Ishikawa (cell line): Measurements from ENCODE around the gene ECM2.

Source experiments
- CEBPB ChIP-seq: IDR thresholded peaks from 2 replicates; pipeline ENCODE4 v1.6.1; 2012
- EP300 ChIP-seq: IDR thresholded peaks from 2 replicates; pipeline ENCODE4 v1.6.1; 2012; ENCODE audit warnings: borderline replicate concordance
- MAX ChIP-seq: IDR thresholded peaks from 2 replicates; pipeline ENCODE4 v1.6.1; 2012
- NFIC ChIP-seq: IDR thresholded peaks from 2 replicates; pipeline ENCODE4 v1.6.1; 2012
- REST ChIP-seq: IDR thresholded peaks from 2 replicates; pipeline ENCODE4 v1.6.1; 2012; ENCODE audit warnings: low read depth, mild to moderate bottlenecking
- YY1 ChIP-seq: IDR thresholded peaks from 2 replicates; pipeline ENCODE4 v1.6.1; 2012; ENCODE audit warnings: low read depth
- ZBTB7A ChIP-seq: IDR thresholded peaks from 2 replicates; pipeline ENCODE4 v1.6.1; 2012; ENCODE audit warnings: low read depth

GRCh38 chr9:92518199-92518598 lies 17.6 kb downstream of the ECM2 start:
- no peak for TF ChIP-seq EP300
- no peak for TF ChIP-seq REST
- TF ChIP-seq ZBTB7A, result no peak
- no peak for TF ChIP-seq MAX
- TF ChIP-seq YY1, result no peak
- no peak for TF ChIP-seq NFIC
- no peak for TF ChIP-seq CEBPB
